ENCODE data around the gene SORD.

DNA sequence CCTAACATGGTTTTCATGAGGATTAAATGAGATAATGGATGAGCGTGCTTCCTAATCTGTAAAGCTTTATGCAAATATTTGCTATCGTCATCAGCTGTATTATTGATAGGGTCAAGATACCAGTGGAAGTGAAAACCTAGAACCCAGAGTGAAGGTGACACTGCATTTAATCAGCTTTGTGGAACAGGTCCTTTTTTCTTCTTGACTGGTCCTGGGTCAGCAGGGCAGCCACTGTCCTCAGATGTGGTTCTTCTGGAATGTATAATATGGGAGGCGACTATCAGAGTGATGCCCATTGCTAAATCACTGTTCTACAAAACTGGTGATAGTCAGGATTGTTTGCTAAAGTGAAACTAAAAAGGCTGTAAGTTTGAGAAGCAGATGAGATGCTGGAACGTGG lies 41.4 kb downstream of the SORD start:
- TF ChIP-seq, protein P1, sequence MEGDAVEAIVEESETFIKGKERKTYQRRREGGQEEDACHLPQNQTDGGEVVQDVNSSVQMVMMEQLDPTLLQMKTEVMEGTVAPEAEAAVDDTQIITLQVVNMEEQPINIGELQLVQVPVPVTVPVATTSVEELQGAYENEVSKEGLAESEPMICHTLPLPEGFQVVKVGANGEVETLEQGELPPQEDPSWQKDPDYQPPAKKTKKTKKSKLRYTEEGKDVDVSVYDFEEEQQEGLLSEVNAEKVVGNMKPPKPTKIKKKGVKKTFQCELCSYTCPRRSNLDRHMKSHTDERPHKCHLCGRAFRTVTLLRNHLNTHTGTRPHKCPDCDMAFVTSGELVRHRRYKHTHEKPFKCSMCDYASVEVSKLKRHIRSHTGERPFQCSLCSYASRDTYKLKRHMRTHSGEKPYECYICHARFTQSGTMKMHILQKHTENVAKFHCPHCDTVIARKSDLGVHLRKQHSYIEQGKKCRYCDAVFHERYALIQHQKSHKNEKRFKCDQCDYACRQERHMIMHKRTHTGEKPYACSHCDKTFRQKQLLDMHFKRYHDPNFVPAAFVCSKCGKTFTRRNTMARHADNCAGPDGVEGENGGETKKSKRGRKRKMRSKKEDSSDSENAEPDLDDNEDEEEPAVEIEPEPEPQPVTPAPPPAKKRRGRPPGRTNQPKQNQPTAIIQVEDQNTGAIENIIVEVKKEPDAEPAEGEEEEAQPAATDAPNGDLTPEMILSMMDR (IDR thresholded peaks at IDR 0.05; ENCODE audit: extremely low read depth in 1 of 2, insufficient read depth in 1 of 2, low read depth in 1 of 2, low read length in 2 of 2): no peak
- no peak for TF ChIP-seq GATA2 (IDR thresholded peaks at IDR 0.05; ENCODE audit: insufficient read depth, insufficient read length, low read depth, low read length)

All from endothelial cell of umbilical vein (primary cell).